Esophagus squamous epithelium (tissue), 5 donors: ENCODE results near the gene ERVH48-1. TPM values are rescaled to one million over a fixed set of nuclear protein-coding genes. Genes with fewer than 3 reads are reported as not detected.
"Not testable (repeated sequence)": the region's sequence is repeated elsewhere in the genome, so short reads cannot be mapped to it uniquely, and the experiment has no call there.

Experiments used
- DNase-seq: peaks from one replicate; lab custom pipeline; 2025; lab: John Stamatoyannopoulos, UW
- H3K27ac ChIP-seq, 4 donors: fragments of 200-600 bp; sonication (generic); one replicate each; pipeline ENCODE4 v1.5.1; 2016 to 2019; ENCODE audit warnings: mild to moderate bottlenecking in 1 of 4
- H3K27me3 ChIP-seq, 4 donors: fragments of 200-600 bp; sonication (generic); 1 replicate in 3 of 4; 2 replicates in 1 of 4; pipeline versions ENCODE4 v1.5.1 to v1.6.0; 2017 to 2021; ENCODE audit warnings: antibody characterized with exemption in 1 of 4
- H3K36me3 ChIP-seq, 3 donors: fragments of 200-600 bp; sonication (generic); one replicate each; pipeline ENCODE4 v1.5.1; 2016 to 2019
- H3K4me1 ChIP-seq, 3 donors: fragments of 200-600 bp; sonication (generic); one replicate each; pipeline ENCODE4 v1.5.1; 2017 to 2019
- H3K4me3 ChIP-seq, 4 donors: fragments of 200-600 bp; sonication (generic); 1 replicate in 3 of 4; 2 replicates in 1 of 4; pipeline ENCODE4 v1.5.1; 2016 to 2019; ENCODE audit warnings: mild to moderate bottlenecking in 2 of 4, moderate library complexity in 1 of 4
- H3K9me3 ChIP-seq, 3 donors: fragments of 200-600 bp; sonication (generic); one replicate each; pipeline ENCODE4 v1.5.1; 2016 to 2019
- CTCF ChIP-seq, 6 experiments: fragments of 450-650 bp in 4 of 6; fragments of 200-600 bp in 2 of 6; sonication (generic) in 2 of 6; IDR thresholded peaks; one replicate each; pipeline ENCODE4 v1.5.1; 2016 to 2019; ENCODE audit warnings: antibody characterized with exemption in 6 of 6, mild to moderate bottlenecking in 4 of 6, moderate library complexity in 4 of 6
- POLR2A ChIP-seq, 4 donors: fragments of 450-650 bp; IDR thresholded peaks; one replicate each; pipeline ENCODE4 v1.6.1; 2017; ENCODE audit warnings: antibody characterized with exemption in 4 of 4, mild to moderate bottlenecking in 4 of 4, moderate library complexity in 3 of 4
- WGBS, 2 donors: methylation state at CpG; one replicate each; pipeline ENCODE4 v1.1.5; 2018; 5-methylcytosine and 5-hydroxymethylcytosine counted together
- intact Hi-C: fragments of 100-400 bp; cut with DNase I; formaldehyde crosslinking; loops from one replicate; pipeline ENCODE4 v1.15.0; 2022
- total RNA-seq, 4 donors: library from RNA; depleted of rRNA; stranded (reverse); fragments of >200 nt; gene quantifications; one replicate each; pipeline ENCODE4 v1.1.0, GENCODE V29; 2016
- donor health status: DM: yes; HTN: yes; CAD: no.

Gene ERVH48-1
- total RNA-seq, 4 donors from 2014 or later = 0.19 TPM; not detected in 3

GRCh38 chr21:42964086-42964485 is 38.7 kb upstream of the ERVH48-1 start:
- H3K27me3 ChIP-seq = no peaks in the 10 kb centered on the region
- no peaks in the 10 kb centered on the region for H3K9me3 ChIP-seq
- intact Hi-C loops = no loop called here
- 73 to 94% methylated on average over 4 to 9 of the region's 9 CpGs for WGBS, 2 donors
- H3K4me3 ChIP-seq = no peak overlapping the region
- H3K4me1 ChIP-seq = no peaks in the 10 kb centered on the region
- H3K36me3 ChIP-seq = no peaks in the 10 kb centered on the region
- DNase-seq = no peak
- H3K27ac ChIP-seq = no peak overlapping the region
- TF ChIP-seq CTCF (IDR thresholded peaks at IDR 0.05) (no peak), POLR2A (IDR thresholded peaks at IDR 0.05) (no peak)

GRCh38 chr21:42962380-42963007 is 37.1 kb upstream of the ERVH48-1 start:
- Histone ChIP-seq H3K9me3 (no peaks in the 10 kb centered on the region), H3K27ac (no peak overlapping the region), H3K4me3 (no peak overlapping the region), H3K27me3 (no peaks in the 10 kb centered on the region), H3K36me3 (no peaks in the 10 kb centered on the region), H3K4me1 (no peaks in the 10 kb centered on the region)
- intact Hi-C loops = no loop called here
- DNase-seq = no peak
- 69 to 79% methylated on average over 3 to 4 of the region's 6 CpGs for WGBS, 2 donors
- no peak for TF ChIP-seq CTCF (IDR thresholded peaks at IDR 0.05)
- no peak for TF ChIP-seq POLR2A (IDR thresholded peaks at IDR 0.05)

- intact Hi-C loops = no loop called here
- no peaks in the 10 kb centered on the region for H3K36me3 ChIP-seq
- TF ChIP-seq CTCF (IDR thresholded peaks at IDR 0.05) (no peak), POLR2A (IDR thresholded peaks at IDR 0.05) (no peak)
- H3K27ac ChIP-seq = no peak overlapping the region
- H3K27me3 ChIP-seq = no peaks in the 10 kb centered on the region
- H3K9me3 ChIP-seq = no peaks in the 10 kb centered on the region
- H3K4me3 ChIP-seq = no peak overlapping the region
- WGBS, 2 donors = 87 to 88% methylated on average over 3 of the region's 3 CpGs
- no peak for DNase-seq
- peaks cover 0 to 14% (median 9%) of the 10 kb centered on the region in 3 donors for H3K4me1 ChIP-seq
These were observed 34.3 kb upstream of the ERVH48-1 start for GRCh38 chr21:42959728-42960127.

GRCh38 chr21:42958122-42958521 is 32.7 kb upstream of the ERVH48-1 start:
- peaks cover 0 to 19% (median 10%) of the 10 kb centered on the region in 3 donors for H3K4me1 ChIP-seq
- H3K27ac ChIP-seq, DNase-seq, intact Hi-C loops, H3K27me3 ChIP-seq, H3K36me3 ChIP-seq, H3K9me3 ChIP-seq, H3K4me3 ChIP-seq: not testable (repeated sequence)
- 50 to 61% methylated on average over 5 of the region's 6 CpGs for WGBS, 2 donors

GRCh38 chr21:42956824-42957630 is 31.6 kb upstream of the ERVH48-1 start:
- no peak for TF ChIP-seq POLR2A (IDR thresholded peaks at IDR 0.05)
- no peak for TF ChIP-seq CTCF (IDR thresholded peaks at IDR 0.05)
- no peak overlapping the region for H3K4me3 ChIP-seq
- peaks cover 0 to 19% (median 10%) of the 10 kb centered on the region in 3 donors for H3K4me1 ChIP-seq
- no peak for DNase-seq
- no peak overlapping the region for H3K27ac ChIP-seq
- H3K36me3 ChIP-seq = no peaks in the 10 kb centered on the region
- intact Hi-C loops = no loop called here
- H3K9me3 ChIP-seq = no peaks in the 10 kb centered on the region
- H3K27me3 ChIP-seq = no peaks in the 10 kb centered on the region
- WGBS, 2 donors = 84 to 86% methylated on average over 13 of the region's 13 CpGs

- H3K9me3 ChIP-seq, DNase-seq, intact Hi-C loops, H3K27me3 ChIP-seq, H3K36me3 ChIP-seq, H3K27ac ChIP-seq, H3K4me3 ChIP-seq: not testable (repeated sequence)
- peaks cover 0 to 36% (median 12%) of the 10 kb centered on the region in 3 donors for H3K4me1 ChIP-seq
- WGBS, 2 donors = 89 to 90% methylated on average over 9 of the region's 9 CpGs
These were observed 25.8 kb upstream of the ERVH48-1 start for GRCh38 chr21:42951193-42951592.

- DNase-seq, H3K27me3 ChIP-seq, H3K9me3 ChIP-seq, H3K36me3 ChIP-seq, intact Hi-C loops: not testable (repeated sequence)
- Histone ChIP-seq H3K4me1 (peaks cover 0 to 20% (median 3%) of the 10 kb centered on the region in 3 donors), H3K27ac (peak overlapping the region; percentile 65 to 80 (median 76)), H3K4me3 (peak overlapping the region in 1 of 4 donors; percentile 26)
- 30 to 64% methylated on average over 11 to 13 of the region's 13 CpGs for WGBS, 2 donors
These were observed 23.8 kb upstream of the ERVH48-1 start for GRCh38 chr21:42949094-42949755.
